Cardiac muscle cell (in vitro differentiated cells and primary cell): ENCODE data around the gene ATP4B. TPM values are rescaled to one million over a fixed set of nuclear protein-coding genes. Genes with fewer than 3 reads are reported as not detected.

Experiments used
- DNase-seq, 2 donors: peaks; one replicate each; pipeline versions ENCODE4 v3.0.0 to v3.0.0-alpha.2; 2010 to 2017; ENCODE audit warnings: low read depth in 1 of 2, low spot score in 1 of 2
- H3K27ac ChIP-seq: fragments of 200-600 bp; sonication (generic); 2 replicates; pipeline ENCODE4 v1.5.1; 2016
- H3K27me3 ChIP-seq: fragments of 200-600 bp; sonication (generic); 2 replicates; pipeline ENCODE4 v1.6.0; 2016; ENCODE audit warnings: control low read depth
- H3K36me3 ChIP-seq: fragments of 200-600 bp; sonication (generic); 2 replicates; pipeline ENCODE4 v1.5.1; 2016; ENCODE audit warnings: control low read depth
- H3K4me1 ChIP-seq: fragments of 200-600 bp; sonication (generic); 2 replicates; pipeline ENCODE4 v1.8.1; 2017; ENCODE audit warnings: low read depth, mild to moderate bottlenecking, mixed run types
- H3K4me3 ChIP-seq: fragments of 200-600 bp; sonication (generic); 2 replicates; pipeline ENCODE4 v1.5.1; 2016; ENCODE audit warnings: mild to moderate bottlenecking
- H3K9me3 ChIP-seq: fragments of 200-600 bp; sonication (generic); 2 replicates; pipeline ENCODE4 v1.5.1; 2017; ENCODE audit warnings: low read depth, mild to moderate bottlenecking, control low read depth
- CTCF ChIP-seq: IDR thresholded peaks from 2 replicates; pipeline ENCODE4 v1.5.1; 2012; ENCODE audit warnings: low read depth, mild to moderate bottlenecking, low read length
- polyA plus RNA-seq: library from polyadenylated mRNA; unstranded; fragments of >200 nt; fragmentation: Nextera tagmentation; extraction: Ambion mirVana; gene quantifications from 2 replicates; pipeline ENCODE4 v1.2.1, GENCODE V29; 2016
- total RNA-seq: library from RNA; depleted of rRNA; stranded (reverse); fragments of >200 nt; gene quantifications from 2 replicates; pipeline ENCODE4 v1.2.3, GENCODE V29; 2016

Gene ATP4B
- total and polyA plus RNA-seq, 2 experiments from 2014 or later, result 0.29 TPM; not detected in 1

GRCh38 chr13:113604186-113604585 is 53.8 kb downstream of the ATP4B start:
- Histone ChIP-seq H3K27me3 (no peaks in the 10 kb centered on the region), H3K36me3 (no peaks in the 10 kb centered on the region), H3K4me3 (no peak overlapping the region), H3K27ac (no peak overlapping the region), H3K4me1 (no peaks in the 10 kb centered on the region), H3K9me3 (no peaks in the 10 kb centered on the region)
- TF ChIP-seq CTCF, result no peak
- no peak for DNase-seq

GRCh38 chr13:113603116-113603710 is 54.8 kb downstream of the ATP4B start:
- no peaks in the 10 kb centered on the region for H3K4me1 ChIP-seq
- DNase-seq, result no peak
- H3K4me3 ChIP-seq, result no peak overlapping the region
- no peaks in the 10 kb centered on the region for H3K9me3 ChIP-seq
- H3K27me3 ChIP-seq, result no peaks in the 10 kb centered on the region
- no peak for TF ChIP-seq CTCF
- H3K27ac ChIP-seq, result no peak overlapping the region
- H3K36me3 ChIP-seq, result no peaks in the 10 kb centered on the region

GRCh38 chr13:113602291-113602988 is 55.6 kb downstream of the ATP4B start:
- Histone ChIP-seq H3K9me3 (no peaks in the 10 kb centered on the region), H3K4me1 (no peaks in the 10 kb centered on the region), H3K4me3 (no peak overlapping the region), H3K36me3 (no peaks in the 10 kb centered on the region), H3K27me3 (no peaks in the 10 kb centered on the region), H3K27ac (no peak overlapping the region)
- no peak for DNase-seq
- TF ChIP-seq CTCF, result no peak

- DNase-seq, result no peak
- TF ChIP-seq CTCF, result no peak
- Histone ChIP-seq H3K9me3 (no peaks in the 10 kb centered on the region), H3K4me1 (no peaks in the 10 kb centered on the region), H3K36me3 (no peaks in the 10 kb centered on the region), H3K27me3 (no peaks in the 10 kb centered on the region), H3K4me3 (no peak overlapping the region), H3K27ac (no peak overlapping the region)
Measured at GRCh38 chr13:113601166-113602070, 56.6 kb downstream of the ATP4B start.

GRCh38 chr13:113599391-113599790 is 58.6 kb downstream of the ATP4B start:
- H3K27ac ChIP-seq, result no peak overlapping the region
- H3K27me3 ChIP-seq, result no peaks in the 10 kb centered on the region
- no peak overlapping the region for H3K4me3 ChIP-seq
- H3K4me1 ChIP-seq, result no peaks in the 10 kb centered on the region
- no peak for DNase-seq
- H3K9me3 ChIP-seq, result no peaks in the 10 kb centered on the region
- H3K36me3 ChIP-seq, result no peaks in the 10 kb centered on the region
- TF ChIP-seq CTCF, result no peak

Other genes starting within 250 kb of the ATP4B start
- gene ADPRHL1, start 204.7 kb downstream of the ATP4B start, total RNA-seq, result 112 and 118 TPM in 2 replicates
- 77.3 and 78.2 TPM in 2 replicates for gene ADPRHL1, start 204.7 kb downstream of the ATP4B start, polyA plus RNA-seq
- gene DCUN1D2, start 167.5 kb downstream of the ATP4B start, total RNA-seq, result 21.2 and 32.4 TPM in 2 replicates
- 23.7 and 36.2 TPM in 2 replicates for gene DCUN1D2, start 167.5 kb downstream of the ATP4B start, polyA plus RNA-seq
- gene TFDP1, start 73.4 kb downstream of the ATP4B start, total RNA-seq, result 36.9 and 50.2 TPM in 2 replicates
- 68.1 and 81.7 TPM in 2 replicates for gene TFDP1, start 73.4 kb downstream of the ATP4B start, polyA plus RNA-seq
- gene GRK1, start 9.0 kb upstream of the ATP4B start, total RNA-seq, result 0.21 and 1.2 TPM in 2 replicates
- gene GRK1, start 9.0 kb upstream of the ATP4B start, polyA plus RNA-seq, result 0.13 TPM in 1 of 2 replicates, not detected in the other
- gene TMEM255B, start 101.0 kb upstream of the ATP4B start, total RNA-seq, result 0.46 TPM in 1 of 2 replicates, not detected in the other
- gene TMEM255B, start 101.0 kb upstream of the ATP4B start, polyA plus RNA-seq, result 0.17 and 0.97 TPM in 2 replicates
- 109 and 112 TPM in 2 replicates for gene GAS6, start 205.9 kb upstream of the ATP4B start, total RNA-seq
- 91.8 and 120 TPM in 2 replicates for gene GAS6, start 205.9 kb upstream of the ATP4B start, polyA plus RNA-seq